Osteocyte (in vitro differentiated cells): Measurements from ENCODE around the gene ILRUN. TPM values are rescaled to one million over a fixed set of nuclear protein-coding genes. Genes with fewer than 3 reads are reported as not detected.
"Not testable (repeated sequence)": the region's sequence is repeated elsewhere in the genome, so short reads cannot be mapped to it uniquely, and the experiment has no call there.

Source experiments
- DNase-seq: peaks from one replicate; pipeline ENCODE4 v3.0.0; 2021; ENCODE audit warnings: mixed read lengths; ENCODE audit not compliant: unreplicated experiment; ENCODE audit errors: extremely low spot score
- H3K27ac Mint-ChIP-seq: one replicate; pipeline ENCODE4 v1.8.0; 2021; ENCODE audit warnings: mild to moderate bottlenecking, mixed read lengths; ENCODE audit not compliant: unreplicated experiment
- H3K27me3 Mint-ChIP-seq: one replicate; pipeline ENCODE4 v1.8.0; 2021; ENCODE audit warnings: mixed read lengths; ENCODE audit not compliant: unreplicated experiment
- H3K36me3 Mint-ChIP-seq: one replicate; pipeline ENCODE4 v1.8.0; 2021; ENCODE audit warnings: mixed read lengths; ENCODE audit not compliant: unreplicated experiment
- H3K4me1 Mint-ChIP-seq: one replicate; pipeline ENCODE4 v1.8.0; 2021; ENCODE audit warnings: mixed read lengths; ENCODE audit not compliant: unreplicated experiment
- H3K4me3 Mint-ChIP-seq: one replicate; pipeline ENCODE4 v1.8.0; 2021; ENCODE audit warnings: mild to moderate bottlenecking, moderate library complexity, mixed read lengths; ENCODE audit not compliant: unreplicated experiment
- H3K9me3 Mint-ChIP-seq: one replicate; pipeline ENCODE4 v1.8.0; 2021; ENCODE audit warnings: mixed read lengths; ENCODE audit not compliant: unreplicated experiment
- CTCF ChIP-seq: fragments of 200-600 bp; sonication (generic); IDR thresholded peaks from 2 replicates; pipeline ENCODE4 v1.5.0; 2021; ENCODE audit warnings: antibody characterized with exemption, mild to moderate bottlenecking, moderate library complexity
- long read RNA-seq: library from polyadenylated mRNA; unstranded; transcript quantifications from one replicate; pipeline ENCODE4 v2.0.0, GENCODE V29; 2021
- total RNA-seq: library from RNA; stranded (reverse); gene quantifications from 2 replicates; pipeline ENCODE4 v1.2.1, GENCODE V29; 2021

Gene ILRUN
- 47.3 and 50.2 TPM in 2 replicates for total RNA-seq
- long read RNA-seq, full-length matches to known transcripts, result 7 of 48 reads
- long read RNA-seq, partial matches to known transcripts, result 7 of 48 reads
- long read RNA-seq, other reads (novel, unspliced or antisense), result 34 of 48 reads

GRCh38 chr6:34696739-34697543 lies at the start of gene ILRUN:
ILRUN (minus strand) TSS chr6:34696767; CDS start chr6:34696603, 164 bp downstream.
- no peaks in the 10 kb centered on the region for H3K36me3 Mint-ChIP-seq
- no peaks in the 10 kb centered on the region for H3K27me3 Mint-ChIP-seq
- H3K4me3 Mint-ChIP-seq, result peak within 1 kb of the TSS; percentile 97
- H3K9me3 Mint-ChIP-seq, result no peaks in the 10 kb centered on the region
- TF ChIP-seq CTCF, result no peak
- peak within 1 kb of the TSS; percentile 98 for H3K27ac Mint-ChIP-seq
- H3K4me1 Mint-ChIP-seq, result peaks cover 30% of the 10 kb centered on the region
- DNase-seq, result peak; percentile 98

- Mint-ChIP-seq H3K27me3 (peaks cover 3% of the 10 kb centered on the region), H3K4me3 (no peak overlapping the region), H3K36me3 (no peaks in the 10 kb centered on the region), H3K4me1 (no peaks in the 10 kb centered on the region), H3K9me3 (no peaks in the 10 kb centered on the region), H3K27ac (no peak overlapping the region)
- DNase-seq, result no peak
- no peak for TF ChIP-seq CTCF
Measured at GRCh38 chr6:34745277-34746103, 48.9 kb upstream of the ILRUN start.

- not testable (repeated sequence) for DNase-seq, H3K9me3 Mint-ChIP-seq, H3K27ac Mint-ChIP-seq, H3K27me3 Mint-ChIP-seq, H3K36me3 Mint-ChIP-seq, H3K4me1 Mint-ChIP-seq, H3K4me3 Mint-ChIP-seq
Measured at GRCh38 chr6:34744294-34744647, 47.7 kb upstream of the ILRUN start.

- TF ChIP-seq CTCF, result no peak
- H3K27me3 Mint-ChIP-seq, result no peaks in the 10 kb centered on the region
- H3K9me3 Mint-ChIP-seq, result no peaks in the 10 kb centered on the region
- no peak overlapping the region for H3K27ac Mint-ChIP-seq
- H3K4me1 Mint-ChIP-seq, result no peaks in the 10 kb centered on the region
- DNase-seq, result no peak
- no peak overlapping the region for H3K4me3 Mint-ChIP-seq
- no peaks in the 10 kb centered on the region for H3K36me3 Mint-ChIP-seq
Measured at GRCh38 chr6:34743625-34744293, 47.2 kb upstream of the ILRUN start.

GRCh38 chr6:34742094-34742493 lies 45.5 kb upstream of the ILRUN start:
- DNase-seq, result no peak
- Mint-ChIP-seq H3K4me1 (no peaks in the 10 kb centered on the region), H3K36me3 (no peaks in the 10 kb centered on the region), H3K4me3 (no peak overlapping the region), H3K27me3 (peaks cover 3% of the 10 kb centered on the region), H3K27ac (no peak overlapping the region), H3K9me3 (no peaks in the 10 kb centered on the region)
- TF ChIP-seq CTCF, result no peak
